C4-2B (cell line): ENCODE results near the gene MFSD6L.

ENCODE experiments used
- H3K27ac ChIP-seq: fragments of 450-650 bp; 2 replicates; pipeline ENCODE4 v1.5.1; 2017
- CTCF ChIP-seq: fragments of 450-650 bp; conservative IDR thresholded peaks from 2 replicates; pipeline ENCODE4 v1.5.1; 2017; ENCODE audit warnings: mild to moderate bottlenecking
- ZFX ChIP-seq: fragments of 450-650 bp; IDR thresholded peaks from 2 replicates; pipeline ENCODE4 v1.6.1; 2017

MFSD6L gene

GRCh38 chr17:8839410-8839935, 40.3 kb upstream of the MFSD6L start:
- no peak overlapping the region for H3K27ac ChIP-seq
- no peak for TF ChIP-seq ZFX
- no peak for TF ChIP-seq CTCF

- TF ChIP-seq ZFX (no peak), CTCF (no peak)
- H3K27ac ChIP-seq = no peak overlapping the region
Measured at GRCh38 chr17:8838551-8839095, 39.5 kb upstream of the MFSD6L start.

GRCh38 chr17:8837563-8838075, 38.5 kb upstream of the MFSD6L start:
- no peak overlapping the region for H3K27ac ChIP-seq
- TF ChIP-seq ZFX = no peak

- H3K27ac ChIP-seq = no peak overlapping the region
- TF ChIP-seq ZFX (no peak), CTCF (no peak)
Measured at GRCh38 chr17:8836821-8837562, 37.8 kb upstream of the MFSD6L start.

GRCh38 chr17:8835631-8836364, 36.6 kb upstream of the MFSD6L start:
- H3K27ac ChIP-seq = no peak overlapping the region
- TF ChIP-seq CTCF (no peak), ZFX (no peak)

GRCh38 chr17:8835106-8835505, 35.9 kb upstream of the MFSD6L start:
- H3K27ac ChIP-seq = no peak overlapping the region
- no peak for TF ChIP-seq CTCF
- no peak for TF ChIP-seq ZFX

GRCh38 chr17:8832711-8833352, 33.7 kb upstream of the MFSD6L start:
- H3K27ac ChIP-seq = no peak overlapping the region
- TF ChIP-seq CTCF = peak; percentile 85
- TF ChIP-seq ZFX = no peak
